Measurements from ENCODE around the gene FAM171A1.
"Not testable (repeated sequence)": the region's sequence is repeated elsewhere in the genome, so short reads cannot be mapped to it uniquely, and the experiment has no call there.

The FAM171A1 gene

DNA sequence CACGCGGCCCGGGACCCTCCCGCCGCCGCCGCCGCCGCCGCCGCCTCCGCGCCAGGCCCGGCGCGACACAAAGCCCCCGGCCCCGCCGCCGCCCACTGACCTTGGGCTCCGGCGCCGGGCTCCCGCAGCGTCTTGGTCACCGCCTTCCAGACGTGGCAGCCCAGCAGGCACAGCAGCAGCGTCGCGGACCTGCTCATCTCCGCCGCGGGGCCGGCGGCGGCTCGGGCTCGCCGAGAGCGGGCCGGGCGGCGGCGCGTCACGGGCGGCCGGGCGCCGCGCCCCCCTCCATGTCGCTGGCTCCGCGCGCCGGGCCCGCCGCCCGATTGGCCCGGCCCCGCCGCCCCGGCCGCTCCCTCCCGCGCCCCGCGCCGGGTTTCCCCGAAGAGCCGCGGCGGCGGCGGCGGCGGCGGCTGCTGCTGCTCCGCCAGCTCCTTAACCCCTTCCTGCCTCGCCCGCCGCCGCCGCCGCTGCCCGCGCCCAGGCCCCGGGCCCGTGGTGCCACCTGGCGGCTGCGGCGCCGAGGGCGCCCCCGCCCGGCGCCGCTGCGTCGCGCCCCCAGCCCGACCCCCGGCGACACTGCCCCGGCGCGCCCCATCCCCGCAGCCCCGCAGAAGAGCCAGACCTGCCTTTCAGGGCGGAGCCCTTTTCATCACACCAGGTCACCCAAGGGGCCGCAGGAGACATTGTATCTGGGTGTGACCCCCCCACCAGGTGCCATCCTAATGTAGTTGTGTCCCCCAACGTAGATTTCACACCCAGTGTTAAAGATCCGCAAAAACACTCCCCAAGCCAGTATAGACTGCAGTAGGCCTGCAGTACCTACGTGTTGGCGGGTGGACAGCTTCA is at the start of gene FAM171A1:
Gene FAM171A1, minus strand, starts transcription at position 434 of the 846 bp plus-strand sequence. Its CDS starts 237 bp downstream, at position 197.
- ATAC-seq, result peak; percentile 74 to 84

DNA sequence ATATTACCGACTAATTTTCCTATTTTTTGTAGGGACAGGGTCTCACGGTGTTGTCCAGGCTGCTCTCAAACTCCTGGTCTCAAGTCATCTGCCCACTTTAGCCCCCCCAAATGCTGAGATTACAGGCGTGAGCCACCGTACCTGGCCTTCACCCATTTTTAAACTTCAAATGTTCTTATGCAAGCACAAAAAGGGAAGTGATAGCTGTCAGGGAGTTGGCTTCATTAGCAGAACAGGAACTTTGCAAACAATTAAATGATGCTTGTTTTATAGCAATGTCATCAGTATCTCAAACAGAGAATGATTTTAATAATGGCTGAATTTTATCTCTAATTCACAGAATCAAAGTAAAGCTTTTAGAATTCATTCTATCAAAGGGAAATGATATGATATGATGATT is 49.8 kb upstream of the FAM171A1 start:
- ATAC-seq, result no peak

DNA sequence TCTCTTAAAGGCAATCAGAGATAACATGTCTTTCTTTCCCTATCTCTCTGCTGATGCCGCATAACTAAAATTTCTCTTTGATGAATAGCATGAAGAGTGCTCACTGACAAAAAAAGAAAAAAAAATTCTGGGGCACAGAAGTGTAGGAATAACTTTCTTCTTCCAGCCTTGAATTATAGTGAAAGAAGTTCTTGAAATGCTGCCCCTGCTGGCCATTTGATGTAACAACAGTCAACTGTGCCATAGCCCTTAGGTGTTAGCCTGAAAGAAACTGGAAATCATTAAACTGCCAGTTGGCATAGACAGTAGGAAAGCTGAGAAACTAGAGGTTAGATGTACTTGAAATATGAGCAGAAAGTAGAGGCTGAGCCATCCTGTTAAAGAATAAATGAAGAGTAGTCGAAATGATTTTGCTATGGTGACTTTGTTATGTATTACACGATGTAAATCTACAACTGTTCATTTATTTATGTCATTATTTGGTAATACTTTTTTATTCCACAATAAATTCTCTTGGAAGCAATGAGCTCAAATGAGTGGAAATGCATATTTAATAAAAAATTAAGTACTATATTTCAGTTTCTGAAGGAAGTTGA is 48.3 kb upstream of the FAM171A1 start:
- ATAC-seq, result no peak

DNA sequence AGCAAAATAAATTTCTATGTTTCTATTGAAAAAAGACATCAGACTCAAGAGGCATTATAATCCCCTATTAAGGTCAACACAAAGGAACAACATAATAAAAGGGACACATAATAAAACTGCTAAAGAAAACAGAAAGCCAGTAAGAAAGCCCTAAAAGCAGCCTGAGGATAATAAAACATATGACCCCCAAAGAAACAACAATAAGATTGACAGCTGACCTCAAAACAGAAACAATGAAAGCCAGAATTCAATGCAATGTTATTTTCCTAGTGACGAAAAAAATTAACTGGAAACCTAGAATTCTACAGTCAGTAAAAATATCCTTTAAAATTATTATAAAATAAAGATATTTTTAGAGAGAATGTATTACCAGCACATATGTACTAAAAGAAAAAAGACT is 44.9 kb upstream of the FAM171A1 start:
- ATAC-seq, result no peak

DNA sequence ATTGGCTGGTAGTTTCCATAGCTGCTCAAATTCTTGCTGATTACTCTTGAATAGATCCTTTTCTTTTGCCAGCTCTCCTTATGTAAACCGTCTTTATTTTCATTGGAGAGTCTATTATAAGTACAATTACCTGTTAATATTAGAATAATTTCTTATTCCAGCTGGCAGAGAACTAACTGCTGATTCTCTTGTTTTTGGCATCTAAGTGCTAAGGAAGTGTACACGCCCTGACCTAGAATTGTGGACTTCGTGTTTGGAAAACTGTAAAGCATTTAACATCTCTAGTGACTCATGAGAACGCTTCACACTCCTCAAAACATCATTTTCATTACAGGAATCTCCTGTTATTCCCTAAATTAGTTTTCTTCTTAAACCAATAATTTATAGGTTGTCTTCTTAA is 39.9 kb upstream of the FAM171A1 start:
- no peak for ATAC-seq

DNA sequence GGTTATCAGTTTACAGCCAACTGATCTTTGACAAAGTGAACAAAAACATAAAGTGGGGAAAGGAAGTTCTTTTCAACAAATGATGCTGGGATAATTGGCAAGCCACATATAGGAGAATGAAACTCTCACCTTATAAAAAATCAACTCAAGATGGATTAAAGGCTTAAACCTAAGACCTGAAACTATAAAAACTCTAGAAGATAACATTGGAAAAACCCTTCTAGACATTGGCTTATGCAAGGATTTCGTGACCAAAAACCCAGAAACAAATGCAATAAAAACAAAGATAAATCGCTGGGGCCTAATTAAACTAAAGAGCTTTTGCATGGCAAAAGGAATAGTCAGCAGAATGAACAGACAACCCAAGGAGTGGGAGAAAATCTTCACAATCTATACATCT is 38.3 kb upstream of the FAM171A1 start:
- not testable (repeated sequence) for ATAC-seq

DNA sequence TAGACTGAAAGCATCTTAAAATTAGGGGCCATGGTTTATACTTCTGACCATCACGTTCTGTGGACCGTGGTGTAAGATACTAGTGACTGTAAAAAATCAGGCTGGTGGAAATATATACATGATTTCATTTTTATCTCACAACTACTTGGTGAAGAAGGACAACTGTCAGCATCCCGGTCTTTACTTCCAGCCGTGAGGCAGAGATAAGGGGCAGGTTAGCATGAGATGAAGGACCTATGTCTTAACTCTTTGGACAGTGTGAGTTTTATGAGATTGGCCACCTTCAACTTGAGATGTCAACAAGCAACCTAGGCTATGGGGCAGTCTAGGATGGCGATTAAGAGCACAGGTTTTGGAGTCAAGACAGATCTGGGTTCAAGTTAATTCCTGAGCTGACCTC is 37.5 kb upstream of the FAM171A1 start:
- ATAC-seq, result no peak

DNA sequence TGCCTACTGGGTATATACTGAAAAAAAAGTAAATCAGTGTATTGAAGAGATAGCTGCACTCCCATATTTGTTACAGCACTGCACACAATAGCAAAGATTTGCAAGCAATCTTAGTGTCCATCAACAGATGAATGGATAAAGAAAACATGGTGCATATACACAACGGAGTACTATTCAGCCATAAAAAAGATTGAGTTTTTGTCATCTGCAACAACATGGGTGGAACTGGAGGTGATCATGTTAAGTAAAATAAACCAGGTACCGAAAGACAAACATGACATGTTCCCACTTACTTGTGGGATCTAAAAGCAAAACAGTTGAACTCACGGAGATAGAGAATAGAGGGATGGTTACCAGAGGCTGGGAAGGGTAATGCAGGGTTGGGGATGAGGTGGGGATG is 34.2 kb upstream of the FAM171A1 start:
- no peak for ATAC-seq

DNA sequence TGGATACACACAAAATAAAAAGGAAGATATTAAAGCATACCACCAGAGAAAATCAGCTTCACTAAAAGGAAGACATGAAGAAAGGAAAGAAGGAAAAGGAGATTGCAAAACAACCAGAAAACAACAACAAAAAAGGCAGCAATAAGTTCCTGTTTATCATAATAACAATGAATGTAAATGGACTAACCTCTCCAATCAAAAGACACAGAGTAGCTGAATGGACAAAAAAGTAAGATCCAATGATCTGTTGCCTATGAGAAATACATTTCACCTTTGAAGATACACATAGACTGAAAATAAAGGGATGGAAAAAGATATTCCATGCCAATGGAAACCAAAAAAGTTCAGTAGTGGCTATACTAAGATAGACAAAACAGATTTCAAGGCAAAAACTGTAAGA is 30.3 kb upstream of the FAM171A1 start:
- no peak for ATAC-seq

DNA sequence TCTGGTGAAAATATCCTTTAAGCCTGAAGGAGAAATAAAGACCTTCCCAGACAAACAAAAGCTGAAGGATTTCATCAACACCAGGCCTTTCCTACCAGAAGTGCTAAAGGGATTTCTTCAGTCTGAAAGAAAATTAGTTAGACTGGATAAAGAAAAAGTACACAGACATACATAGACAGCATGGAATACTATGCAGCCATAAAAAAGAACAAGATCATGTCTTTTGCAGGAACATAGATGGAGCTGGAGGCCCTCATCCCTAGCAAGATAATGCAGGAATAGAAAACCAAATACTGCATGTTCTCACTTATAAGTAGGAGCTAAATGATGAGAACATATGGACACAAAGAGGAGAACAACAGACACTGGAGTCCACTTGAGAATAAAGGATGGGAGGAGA is 29.4 kb upstream of the FAM171A1 start:
- not testable (repeated sequence) for ATAC-seq

DNA sequence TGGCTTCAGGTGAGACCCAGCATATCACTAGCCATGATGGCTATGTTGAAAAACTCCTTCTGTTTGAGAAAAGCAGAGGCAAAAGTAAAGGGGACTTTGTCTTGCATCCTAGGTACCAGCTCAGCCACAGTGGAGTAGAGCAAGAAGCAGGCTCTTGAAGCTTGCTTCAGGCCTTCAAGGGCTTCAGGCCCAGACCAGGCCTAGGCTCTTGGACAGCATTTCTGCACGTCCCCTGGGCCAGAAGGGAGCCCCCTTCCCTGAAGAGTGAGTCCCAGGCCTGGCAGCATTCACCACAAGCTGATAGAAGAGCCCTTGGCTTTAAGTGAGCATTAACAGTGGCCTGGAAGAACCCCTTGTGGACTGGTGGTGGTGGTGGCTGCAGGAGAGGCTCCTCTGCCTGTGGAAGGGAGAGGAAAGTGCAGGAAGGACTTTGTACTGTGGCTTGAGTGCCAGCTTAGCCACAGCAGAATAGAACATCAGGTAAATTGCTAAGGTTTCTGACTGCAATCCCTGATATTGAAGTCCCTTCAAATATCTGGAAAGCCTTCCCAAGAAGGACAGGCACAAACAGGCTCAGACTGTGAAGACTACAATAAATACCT is 28.1 kb upstream of the FAM171A1 start:
- no peak for ATAC-seq

DNA sequence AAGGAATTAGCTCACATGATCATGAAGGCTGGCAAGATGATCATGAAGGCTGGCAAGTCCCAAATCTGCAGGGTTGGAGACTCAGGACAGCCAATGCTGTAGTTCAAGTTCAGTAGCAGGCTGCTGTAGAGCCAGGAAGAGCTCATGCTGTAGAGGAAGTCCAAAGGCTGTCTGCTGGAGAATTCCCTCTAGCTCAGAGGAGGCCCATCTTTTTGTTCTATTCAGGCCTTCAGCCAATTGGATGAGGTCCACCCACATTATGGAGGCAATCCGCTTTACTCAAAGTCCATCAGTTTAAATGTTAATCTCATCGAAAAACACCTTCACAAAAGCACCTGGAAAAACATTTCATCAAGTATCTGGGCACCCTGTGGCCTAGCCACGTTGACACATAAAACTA is 24.8 kb upstream of the FAM171A1 start:
- ATAC-seq, result no peak

DNA sequence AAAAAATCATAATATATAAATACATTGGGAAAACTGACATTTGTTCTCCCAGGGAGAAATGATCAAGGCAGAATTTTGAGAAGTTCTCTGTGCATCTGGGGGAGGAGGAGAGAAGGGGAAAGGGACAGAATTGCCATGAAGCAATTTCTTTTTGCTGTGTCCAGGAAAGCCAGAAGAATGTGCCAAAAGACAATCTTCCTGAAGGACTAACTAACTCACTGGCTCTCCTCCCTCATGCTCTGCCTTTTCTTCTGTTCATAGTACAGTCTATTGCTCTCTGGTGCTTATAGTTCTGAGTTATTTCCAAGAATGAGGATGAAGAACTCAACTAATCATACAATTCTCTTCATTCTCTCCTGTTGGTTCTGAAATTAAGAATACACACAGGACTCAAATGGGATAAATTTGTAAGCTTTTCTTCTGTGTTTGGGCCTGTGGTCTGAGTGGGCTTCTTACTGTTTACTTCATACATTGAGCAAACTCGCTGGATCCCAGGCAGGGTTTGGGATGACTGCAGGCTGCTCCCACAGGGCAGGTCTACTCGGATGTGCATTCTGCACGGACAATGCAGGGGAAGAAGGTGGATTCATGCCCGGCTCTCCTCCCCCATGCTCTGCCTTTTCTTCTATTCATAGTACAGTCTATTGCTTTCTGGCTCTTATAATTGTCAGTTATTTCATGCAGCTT is 22.2 kb upstream of the FAM171A1 start:
- no peak for ATAC-seq

DNA sequence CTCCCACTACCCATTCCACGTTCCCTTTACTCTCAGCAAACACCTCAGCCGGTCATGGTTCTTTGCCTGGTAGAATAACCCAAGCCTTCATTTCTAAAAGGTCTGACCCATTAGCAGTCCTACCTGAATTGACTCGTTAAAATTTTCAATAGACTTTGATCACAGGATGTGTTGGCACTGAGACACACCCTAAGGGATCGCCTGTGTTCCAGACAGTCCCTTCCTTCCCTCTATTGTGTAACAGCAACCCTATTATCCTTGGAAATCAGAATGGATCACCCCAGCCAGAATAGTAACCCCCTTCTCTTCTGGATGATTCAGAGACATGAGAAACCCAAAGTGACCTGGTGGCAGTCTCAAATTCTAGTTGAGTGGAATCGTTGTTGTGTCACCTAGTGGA is 20.4 kb upstream of the FAM171A1 start:
- ATAC-seq, result no peak

DNA sequence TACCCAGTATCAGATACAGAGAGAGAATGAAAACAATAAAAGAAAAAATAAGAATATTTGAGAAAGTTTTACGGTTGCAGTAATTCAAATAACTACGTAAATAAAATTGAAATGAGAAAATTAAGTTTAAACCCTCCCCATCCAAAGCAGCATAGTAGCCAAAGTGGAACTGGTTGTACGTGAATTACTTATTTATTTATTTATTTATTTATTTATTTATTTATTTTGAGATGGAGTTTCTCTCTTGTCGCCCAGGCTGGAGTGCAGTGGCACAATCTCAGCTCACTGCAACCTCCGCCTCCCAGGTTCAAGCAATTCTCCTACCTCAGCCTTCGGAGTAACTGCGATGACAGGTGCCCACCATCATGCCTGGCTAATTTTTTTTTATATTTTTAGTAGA is 17.1 kb upstream of the FAM171A1 start:
- ATAC-seq, result not testable (repeated sequence)

DNA sequence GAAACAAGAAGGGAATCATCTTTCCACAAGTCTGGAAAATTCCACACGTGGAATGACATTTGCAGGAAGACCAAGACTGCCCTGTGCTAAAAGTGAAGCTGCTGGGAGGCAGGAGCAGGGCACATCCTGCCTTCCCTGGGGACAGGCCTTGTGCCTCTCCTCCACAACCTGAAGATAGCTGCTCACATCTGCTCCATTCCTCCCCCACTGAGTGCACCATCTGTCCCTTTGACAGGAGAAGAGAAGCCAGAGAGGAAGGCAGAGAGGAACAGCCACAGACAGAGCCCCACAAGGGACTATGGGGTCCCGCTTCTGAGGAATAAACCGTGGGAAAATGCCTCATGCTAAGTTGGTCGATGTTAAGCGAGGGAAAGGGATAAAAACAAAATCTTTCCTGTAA is 15.9 kb upstream of the FAM171A1 start:
- no peak for ATAC-seq

DNA sequence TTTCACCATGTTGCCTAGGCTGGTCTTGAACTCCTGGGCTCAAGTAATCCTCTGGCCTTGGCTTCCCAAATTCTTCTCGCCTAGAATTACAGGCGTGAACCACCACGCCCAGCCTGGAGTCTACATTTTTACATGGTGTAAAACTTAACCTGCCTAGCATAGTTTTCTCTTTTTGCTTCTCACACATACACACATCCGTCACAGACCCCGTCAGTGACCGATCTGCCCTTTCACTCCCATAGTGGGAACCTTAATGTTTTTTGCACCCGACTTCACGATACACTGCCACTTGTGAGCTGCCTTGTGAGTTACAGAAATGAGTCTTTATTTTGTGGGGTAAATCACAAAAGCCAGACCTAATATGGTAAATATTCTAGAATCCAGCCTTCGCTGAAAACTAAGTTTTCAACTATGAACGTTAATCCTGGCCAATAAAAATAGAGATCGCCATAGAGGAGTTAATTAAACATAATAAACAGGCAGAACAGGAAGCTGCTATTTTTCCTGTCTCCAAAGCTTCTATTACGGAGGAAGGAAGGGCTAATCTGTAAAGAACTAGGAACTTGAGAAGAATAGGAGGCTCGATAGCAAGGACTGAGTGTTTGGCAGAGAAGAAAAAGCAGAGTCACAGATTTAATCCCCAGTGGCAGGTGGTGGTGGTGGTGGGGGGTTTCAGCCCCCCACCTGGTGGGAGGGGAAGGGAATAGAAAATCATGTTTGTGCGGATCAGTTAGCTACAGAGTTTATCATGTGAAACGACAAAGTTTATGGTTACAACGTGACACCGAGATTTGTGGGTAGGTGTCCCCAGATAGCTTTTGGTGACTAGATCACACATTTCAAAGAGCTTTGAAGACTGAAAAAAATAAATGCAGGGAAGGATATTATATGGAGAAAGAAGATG is 14.7 kb upstream of the FAM171A1 start:
- ATAC-seq, result no peak

DNA sequence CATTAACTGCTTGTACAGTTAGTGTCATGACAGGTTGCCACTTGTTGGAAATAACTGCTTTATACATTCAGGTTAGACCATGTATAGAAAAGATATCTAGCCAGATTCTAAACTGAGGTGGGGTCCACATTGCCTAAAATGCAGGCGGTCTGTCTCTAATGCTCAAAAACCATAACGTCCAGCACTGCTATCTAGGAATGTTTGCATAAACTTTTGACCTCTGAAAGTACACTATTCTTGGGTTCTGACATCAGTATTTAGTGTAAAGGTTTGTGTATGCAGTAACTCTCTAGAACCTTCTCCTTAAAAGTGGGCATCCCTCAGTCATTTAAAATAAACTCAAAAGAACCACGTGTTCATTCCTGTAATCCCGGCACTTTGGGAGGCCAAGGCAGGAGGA is 10.3 kb upstream of the FAM171A1 start:
- ATAC-seq, result no peak

DNA sequence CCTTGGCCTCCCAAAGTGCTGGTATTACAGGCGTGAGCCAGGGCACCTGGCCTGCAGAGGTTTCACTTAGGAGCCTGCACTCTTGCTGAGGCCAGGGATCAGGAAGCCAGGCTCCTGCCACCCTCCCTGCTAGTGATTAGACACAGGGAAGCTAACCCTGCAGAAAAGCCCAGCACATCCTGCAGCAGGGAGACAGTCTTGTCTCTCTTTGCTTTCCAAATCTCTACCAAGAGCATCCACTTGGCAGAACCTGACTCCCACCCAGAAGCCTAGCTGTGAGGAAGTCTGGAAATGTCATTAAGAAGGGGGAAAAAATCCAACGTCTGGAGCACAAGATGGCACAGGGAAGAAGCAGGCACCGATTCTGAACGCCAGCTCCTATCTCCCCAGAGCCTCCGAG is 8.0 kb upstream of the FAM171A1 start:
- no peak for ATAC-seq

DNA sequence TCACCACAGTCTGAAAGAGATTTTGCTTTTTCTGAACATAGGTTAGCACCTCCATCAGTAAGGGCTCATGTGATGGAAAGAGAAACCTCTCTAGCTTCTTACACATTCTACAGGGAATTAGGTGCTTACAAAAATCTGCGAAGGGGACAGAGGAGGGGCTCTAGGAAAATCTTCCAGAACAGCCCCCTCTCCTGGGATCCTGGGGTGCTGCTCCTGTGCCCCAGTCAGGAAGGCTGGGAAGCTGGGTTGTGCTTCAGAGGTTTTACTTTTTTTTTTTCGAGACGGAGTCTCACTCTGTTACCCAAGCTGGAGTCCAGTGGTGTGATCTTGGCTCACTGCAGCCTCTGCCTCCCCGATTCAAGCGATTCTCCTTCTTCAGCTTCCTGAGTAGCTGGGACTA is 7.5 kb upstream of the FAM171A1 start:
- ATAC-seq, result no peak

DNA sequence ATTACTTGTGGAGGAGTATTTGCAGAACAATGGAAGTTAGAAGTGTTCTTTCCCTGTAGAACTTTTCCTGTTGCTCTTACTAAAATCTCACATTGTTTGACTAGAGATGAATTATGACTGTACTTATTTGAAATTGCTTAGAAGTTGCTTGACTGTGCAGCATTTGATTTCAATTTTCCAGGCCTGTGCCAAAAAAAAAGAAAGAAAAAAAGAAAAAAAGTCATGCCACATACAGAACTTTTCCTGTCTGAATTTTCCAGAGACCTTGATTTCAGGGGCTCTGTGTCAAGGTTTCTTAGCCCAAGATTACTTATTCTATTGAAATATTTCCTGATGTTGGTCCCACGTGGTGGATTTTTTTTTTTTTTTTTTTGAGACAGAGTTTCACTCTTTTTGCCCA is 3.5 kb upstream of the FAM171A1 start:
- no peak for ATAC-seq

DNA sequence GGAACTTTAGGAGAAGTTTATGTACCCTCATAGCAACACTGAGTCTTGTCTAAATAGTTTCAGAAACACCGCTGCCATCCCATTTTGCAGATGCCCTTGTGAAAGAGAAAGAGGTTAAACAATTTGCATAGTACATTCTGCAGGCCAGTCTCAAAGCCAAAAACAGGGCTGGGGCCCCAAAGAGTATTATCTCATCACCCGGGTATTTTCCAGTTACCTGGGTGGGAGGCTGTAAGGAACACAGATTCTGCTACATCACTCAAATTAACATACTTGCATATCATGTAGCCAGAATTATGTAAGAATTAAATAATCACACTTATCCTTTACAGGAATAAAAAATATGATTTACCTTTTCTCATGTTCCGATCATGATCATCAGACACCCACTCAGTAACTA is 3.1 kb upstream of the FAM171A1 start:
- ATAC-seq, result no peak
